Tibial nerve (tissue), 4 donors: Measurements from ENCODE around the gene ADAMTS8.

Source experiments
- EP300 ChIP-seq, 2 donors: sonication (generic); formaldehyde crosslinking; IDR thresholded peaks; one replicate each; pipeline ENCODE4 v1.6.1; 2017; ENCODE audit warnings: antibody characterized with exemption in 2 of 2, mild to moderate bottlenecking in 1 of 2
- POLR2A ChIP-seq, 2 donors: fragments of 450-650 bp; IDR thresholded peaks; one replicate each; pipeline ENCODE4 v1.6.1; 2017; ENCODE audit warnings: antibody characterized with exemption in 2 of 2, mild to moderate bottlenecking in 2 of 2, moderate library complexity in 2 of 2
- TF ChIP-seq, protein P1 (sequence below), 5 experiments: fragments of 200-600 bp in 3 of 5; fragments of 450-650 bp in 2 of 5; sonication (generic) in 3 of 5; IDR thresholded peaks; one replicate each; pipeline ENCODE4 v1.5.1; 2016 to 2019; ENCODE audit warnings: antibody characterized with exemption in 5 of 5, mild to moderate bottlenecking in 3 of 5, moderate library complexity in 2 of 5

GRCh38 chr11:130464291-130464812, 35.9 kb upstream of the ADAMTS8 start:
- TF ChIP-seq, protein P1, sequence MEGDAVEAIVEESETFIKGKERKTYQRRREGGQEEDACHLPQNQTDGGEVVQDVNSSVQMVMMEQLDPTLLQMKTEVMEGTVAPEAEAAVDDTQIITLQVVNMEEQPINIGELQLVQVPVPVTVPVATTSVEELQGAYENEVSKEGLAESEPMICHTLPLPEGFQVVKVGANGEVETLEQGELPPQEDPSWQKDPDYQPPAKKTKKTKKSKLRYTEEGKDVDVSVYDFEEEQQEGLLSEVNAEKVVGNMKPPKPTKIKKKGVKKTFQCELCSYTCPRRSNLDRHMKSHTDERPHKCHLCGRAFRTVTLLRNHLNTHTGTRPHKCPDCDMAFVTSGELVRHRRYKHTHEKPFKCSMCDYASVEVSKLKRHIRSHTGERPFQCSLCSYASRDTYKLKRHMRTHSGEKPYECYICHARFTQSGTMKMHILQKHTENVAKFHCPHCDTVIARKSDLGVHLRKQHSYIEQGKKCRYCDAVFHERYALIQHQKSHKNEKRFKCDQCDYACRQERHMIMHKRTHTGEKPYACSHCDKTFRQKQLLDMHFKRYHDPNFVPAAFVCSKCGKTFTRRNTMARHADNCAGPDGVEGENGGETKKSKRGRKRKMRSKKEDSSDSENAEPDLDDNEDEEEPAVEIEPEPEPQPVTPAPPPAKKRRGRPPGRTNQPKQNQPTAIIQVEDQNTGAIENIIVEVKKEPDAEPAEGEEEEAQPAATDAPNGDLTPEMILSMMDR (IDR thresholded peaks at IDR 0.05) = no peak
- no peak for TF ChIP-seq EP300 (IDR thresholded peaks at IDR 0.05)
- no peak for TF ChIP-seq POLR2A (IDR thresholded peaks at IDR 0.05)
